GM12878 (cell line): Measurements from ENCODE around the gene NPAS2. TPM values are rescaled to one million over a fixed set of nuclear protein-coding genes. Genes with fewer than 3 reads are reported as not detected.

Source experiments
- ATAC-seq: fragments of 200-7000 bp; cut with Tn5 transposase; 3 replicates; pipeline ENCODE4 v1.9.1; 2020; ENCODE audit warnings: mild to moderate bottlenecking, moderate library complexity
- BruUV-seq: library from RNA; stranded (reverse); fragments of 400-500 nt; replicated peaks from 2 replicates; lab custom pipeline; 2021; lab: Mats Ljungman, UMichigan
- CTCF ChIA-PET: fragments of 300-600 bp; sonication (Branson Sonifier 250); formaldehyde crosslinking; extraction: SDS; loops from one replicate; lab custom pipeline; 2021; ENCODE audit warnings: inconsistent platforms; lab: Yijun Ruan, JAX
- POLR2A ChIA-PET: fragments of 350-600 bp; formaldehyde crosslinking; extraction: SDS; loops from one replicate; lab custom pipeline; 2021; ENCODE audit warnings: inconsistent platforms; lab: Charles Lee
- RAD21 ChIA-PET: fragments of 300-600 bp; sonication (Branson Sonifier 250); formaldehyde crosslinking; loops from one replicate; lab custom pipeline; 2023; ENCODE audit warnings: antibody characterized with exemption; ENCODE audit not compliant: unreplicated experiment; lab: Charles Lee
- SMC1A ChIA-PET: fragments of 300-600 bp; sonication (Branson Sonifier 250); formaldehyde crosslinking; loops from one replicate; lab custom pipeline; 2023; ENCODE audit not compliant: unreplicated experiment, uncharacterized antibody; lab: Charles Lee
- DNase-seq: peaks from one replicate; pipeline ENCODE4 v3.0.0-alpha.2; 2011; ENCODE audit warnings: low read depth, low spot score
- FAIRE-seq: peaks from 3 replicates; lab custom pipeline; 2011; peaks lifted over from hg19 to GRCh38; lab: Jason Lieb, UNC
- H2AFZ ChIP-seq: 2 replicates; pipeline ENCODE4 v1.6.0; 2011; ENCODE audit warnings: low read depth, low read length, control low read depth; ENCODE audit not compliant: control insufficient read depth
- H3K27ac ChIP-seq: 2 replicates; pipeline ENCODE4 v1.5.1; 2011; ENCODE audit warnings: control low read depth; ENCODE audit not compliant: control insufficient read depth, insufficient read depth
- H3K27me3 ChIP-seq, 2 experiments: replicated peaks in 1 of 2; 2 replicates each; pipeline versions ENCODE4 v1.6.0 to v1.6.1; 2011; ENCODE audit warnings: low read length in 1 of 2; ENCODE audit not compliant: control insufficient read depth in 2 of 2, insufficient read depth in 2 of 2
- H3K36me3 ChIP-seq, 2 experiments: 2 replicates each; pipeline ENCODE4 v1.5.1; 2011; ENCODE audit warnings: low read length in 1 of 2; ENCODE audit not compliant: control insufficient read depth in 2 of 2, insufficient read depth in 2 of 2
- H3K4me1 ChIP-seq: 2 replicates; pipeline ENCODE4 v1.6.1; 2011; ENCODE audit warnings: mild to moderate bottlenecking, low read length, moderate library complexity, mixed read lengths; ENCODE audit not compliant: control insufficient read depth, insufficient read depth
- H3K4me2 ChIP-seq: 2 replicates; pipeline ENCODE4 v1.6.0; 2011; ENCODE audit warnings: control low read depth; ENCODE audit not compliant: control insufficient read depth, insufficient read depth
- H3K4me3 ChIP-seq: fragments of 200-600 bp; sonication (generic); 2 replicates; pipeline ENCODE4 v1.5.1; 2016
- H3K79me2 ChIP-seq: 2 replicates; pipeline ENCODE4 v1.6.0; 2011; ENCODE audit warnings: low read length; ENCODE audit not compliant: control insufficient read depth, insufficient read depth
- H3K9ac ChIP-seq: 2 replicates; pipeline ENCODE4 v1.8.0; 2011; ENCODE audit warnings: low read length, control low read depth, mixed read lengths; ENCODE audit not compliant: control insufficient read depth, insufficient read depth
- H3K9me3 ChIP-seq: replicated peaks from 3 replicates; pipeline ENCODE4 v1.5.1; 2011; ENCODE audit warnings: mild to moderate bottlenecking, low read length; ENCODE audit not compliant: control insufficient read depth, insufficient read depth
- H4K20me1 ChIP-seq: 2 replicates; pipeline ENCODE4 v1.6.0; 2011; ENCODE audit not compliant: control insufficient read depth, insufficient read depth
- CBFB ChIP-seq: IDR thresholded peaks from 2 replicates; pipeline ENCODE4 v1.6.1; 2016; ENCODE audit warnings: antibody characterized with exemption, low read depth
- CBX5 ChIP-seq: sonication (generic); IDR thresholded peaks from 2 replicates; pipeline ENCODE4 v1.6.1; 2016; ENCODE audit warnings: low read depth, moderate library complexity, mild to moderate bottlenecking, inconsistent platforms
- CEBPB ChIP-seq, 2 experiments: fragments of 150-350 bp in 1 of 2; IDR thresholded peaks; 2 replicates each; pipeline ENCODE4 v1.6.1; 2012 to 2014; ENCODE audit warnings: low read depth in 2 of 2, low read length in 2 of 2, borderline replicate concordance in 1 of 2, inconsistent platforms in 1 of 2
- CHD1 ChIP-seq: IDR thresholded peaks from 2 replicates; pipeline ENCODE4 v1.6.1; 2012; ENCODE audit warnings: low read depth, low read length, improper control_type of control experiment
- FOS ChIP-seq: IDR thresholded peaks from 3 replicates; pipeline ENCODE4 v1.6.1; 2011; ENCODE audit warnings: borderline replicate concordance; ENCODE audit not compliant: insufficient read length; ENCODE audit errors: extremely low read depth
- MEF2B ChIP-seq: fragments of 450-650 bp; IDR thresholded peaks from 2 replicates; pipeline ENCODE4 v1.6.1; 2018; ENCODE audit warnings: mild to moderate bottlenecking, moderate library complexity; ENCODE audit not compliant: partially characterized antibody, poor library complexity, severe bottlenecking
- SIX5 ChIP-seq: IDR thresholded peaks from 2 replicates; pipeline ENCODE4 v1.6.1; 2011; ENCODE audit warnings: mild to moderate bottlenecking, low read depth, low read length, moderate library complexity; ENCODE audit not compliant: severe bottlenecking
- SRF ChIP-seq, 2 experiments: IDR thresholded peaks; 2 replicates each; pipeline ENCODE4 v1.6.1; 2011; ENCODE audit warnings: low read depth in 2 of 2, low read length in 2 of 2, mild to moderate bottlenecking in 1 of 2, moderate library complexity in 1 of 2
- SUZ12 ChIP-seq: fragments of 200-600 bp; sonication (generic); IDR thresholded peaks from one replicate; pipeline ENCODE4 v1.6.1; 2018; ENCODE audit warnings: antibody characterized with exemption, mild to moderate bottlenecking; ENCODE audit not compliant: unreplicated experiment
- TAF1 ChIP-seq: IDR thresholded peaks from 2 replicates; pipeline ENCODE4 v1.6.1; 2011; ENCODE audit warnings: mild to moderate bottlenecking, low read depth, low read length, borderline replicate concordance
- TCF3 ChIP-seq: IDR thresholded peaks from 2 replicates; pipeline ENCODE4 v1.6.1; 2012; ENCODE audit warnings: low read depth, mild to moderate bottlenecking, low read length, borderline replicate concordance; ENCODE audit not compliant: insufficient read depth
- TCF7 ChIP-seq: IDR thresholded peaks from 2 replicates; pipeline ENCODE4 v1.6.1; 2014; ENCODE audit warnings: antibody characterized with exemption, borderline replicate concordance
- ZNF384 ChIP-seq: IDR thresholded peaks from 2 replicates; pipeline ENCODE4 v1.6.1; 2012; ENCODE audit warnings: low read depth, mild to moderate bottlenecking, low read length, improper control_type of control experiment, borderline replicate concordance
- WGBS: methylation state at CpG from one replicate; pipeline ENCODE4 v1.1.6; 2016; ENCODE audit warnings: low lambda C conversion rate; ENCODE audit not compliant: insufficient replicate concordance, insufficient coverage; ENCODE audit errors: missing lambda C conversion rate; 5-methylcytosine and 5-hydroxymethylcytosine counted together
- in situ Hi-C: fragments of 300-500 bp; cut with MboI; formaldehyde crosslinking; loops from 9 replicates; pipeline ENCODE4 v1.14.3; 2018; ENCODE audit warnings: mixed read lengths
- intact Hi-C: fragments of 100-400 bp; cut with micrococcal nuclease; formaldehyde crosslinking; loops from one replicate; pipeline ENCODE4 v1.14.2; 2022; ENCODE audit not compliant: unreplicated experiment
- polyA plus RNA-seq, 11 experiments: library from polyadenylated mRNA; depleted of rRNA in 4 of 11; unstranded in 6 of 11; stranded (reverse) in 5 of 11; fragments of >200 nt; fragmentation: Nextera tagmentation in 4 of 11; fragmentation: Illumina TruSeq in 1 of 11; extraction: Ambion mirVana in 4 of 11; extraction: Trizol in 1 of 11; gene quantifications; 1 replicate in 1 of 11; 2 replicates in 10 of 11; pipeline versions ENCODE4 v1.2.1 to v1.2.3, GENCODE V29; 2011 to 2016; ENCODE audit warnings: inconsistent platforms in 2 of 11, missing spikeins in 2 of 11, low read depth in 1 of 11
- total RNA-seq, 4 experiments: library from RNA; depleted of rRNA in 3 of 4; stranded (reverse); fragments of >200 nt in 3 of 4; fragmentation: Illumina TruSeq in 1 of 4; extraction: Trizol in 1 of 4; gene quantifications; 2 replicates each; pipeline versions ENCODE4 v1.2.1 to v1.2.3, GENCODE V29; 2013 to 2021
- TF ChIP-seq, protein P1 (sequence below): IDR thresholded peaks from 2 replicates; pipeline ENCODE4 v1.6.1; 2012; ENCODE audit warnings: mild to moderate bottlenecking, low read depth, low read length
- TF ChIP-seq, protein P2 (sequence below): fragments of 450-650 bp; formaldehyde crosslinking; IDR thresholded peaks from 2 replicates; pipeline ENCODE4 v1.4.0; 2022; ENCODE audit warnings: mild to moderate bottlenecking, moderate library complexity

NPAS2 gene
- total and polyA plus RNA-seq, 10 of the 15 experiments (the other 5 are each of a cell fraction or from before 2014, with no cell fraction given) = 0.08 TPM; not detected in 9

DNA sequence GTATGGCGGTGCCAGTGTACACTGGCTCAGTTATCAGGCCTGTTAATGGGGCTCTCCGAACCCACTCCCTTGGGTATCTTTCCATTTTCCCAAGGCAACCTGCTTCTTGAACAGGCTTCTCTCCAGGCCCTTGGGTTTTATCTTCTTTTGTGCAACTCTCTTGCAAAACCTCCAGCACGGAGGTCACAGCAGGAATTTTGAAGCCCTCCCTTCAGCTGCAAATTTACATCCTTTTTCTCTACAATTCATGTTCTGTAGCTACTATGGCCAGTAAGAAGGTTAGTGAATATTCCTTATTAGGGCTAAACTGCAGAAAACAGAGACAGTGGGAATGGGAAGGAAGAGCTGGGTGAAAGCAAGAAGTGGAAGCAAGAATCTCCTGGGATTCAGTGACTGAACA is 10.4 kb upstream of the NPAS2 start (continued):
- TF ChIP-seq, protein P1, sequence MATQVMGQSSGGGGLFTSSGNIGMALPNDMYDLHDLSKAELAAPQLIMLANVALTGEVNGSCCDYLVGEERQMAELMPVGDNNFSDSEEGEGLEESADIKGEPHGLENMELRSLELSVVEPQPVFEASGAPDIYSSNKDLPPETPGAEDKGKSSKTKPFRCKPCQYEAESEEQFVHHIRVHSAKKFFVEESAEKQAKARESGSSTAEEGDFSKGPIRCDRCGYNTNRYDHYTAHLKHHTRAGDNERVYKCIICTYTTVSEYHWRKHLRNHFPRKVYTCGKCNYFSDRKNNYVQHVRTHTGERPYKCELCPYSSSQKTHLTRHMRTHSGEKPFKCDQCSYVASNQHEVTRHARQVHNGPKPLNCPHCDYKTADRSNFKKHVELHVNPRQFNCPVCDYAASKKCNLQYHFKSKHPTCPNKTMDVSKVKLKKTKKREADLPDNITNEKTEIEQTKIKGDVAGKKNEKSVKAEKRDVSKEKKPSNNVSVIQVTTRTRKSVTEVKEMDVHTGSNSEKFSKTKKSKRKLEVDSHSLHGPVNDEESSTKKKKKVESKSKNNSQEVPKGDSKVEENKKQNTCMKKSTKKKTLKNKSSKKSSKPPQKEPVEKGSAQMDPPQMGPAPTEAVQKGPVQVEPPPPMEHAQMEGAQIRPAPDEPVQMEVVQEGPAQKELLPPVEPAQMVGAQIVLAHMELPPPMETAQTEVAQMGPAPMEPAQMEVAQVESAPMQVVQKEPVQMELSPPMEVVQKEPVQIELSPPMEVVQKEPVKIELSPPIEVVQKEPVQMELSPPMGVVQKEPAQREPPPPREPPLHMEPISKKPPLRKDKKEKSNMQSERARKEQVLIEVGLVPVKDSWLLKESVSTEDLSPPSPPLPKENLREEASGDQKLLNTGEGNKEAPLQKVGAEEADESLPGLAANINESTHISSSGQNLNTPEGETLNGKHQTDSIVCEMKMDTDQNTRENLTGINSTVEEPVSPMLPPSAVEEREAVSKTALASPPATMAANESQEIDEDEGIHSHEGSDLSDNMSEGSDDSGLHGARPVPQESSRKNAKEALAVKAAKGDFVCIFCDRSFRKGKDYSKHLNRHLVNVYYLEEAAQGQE = no peak
- TF ChIP-seq CBX5 (no peak), SUZ12 (no peak)
- TF ChIP-seq, all 136 proteins: peak for 0

DNA sequence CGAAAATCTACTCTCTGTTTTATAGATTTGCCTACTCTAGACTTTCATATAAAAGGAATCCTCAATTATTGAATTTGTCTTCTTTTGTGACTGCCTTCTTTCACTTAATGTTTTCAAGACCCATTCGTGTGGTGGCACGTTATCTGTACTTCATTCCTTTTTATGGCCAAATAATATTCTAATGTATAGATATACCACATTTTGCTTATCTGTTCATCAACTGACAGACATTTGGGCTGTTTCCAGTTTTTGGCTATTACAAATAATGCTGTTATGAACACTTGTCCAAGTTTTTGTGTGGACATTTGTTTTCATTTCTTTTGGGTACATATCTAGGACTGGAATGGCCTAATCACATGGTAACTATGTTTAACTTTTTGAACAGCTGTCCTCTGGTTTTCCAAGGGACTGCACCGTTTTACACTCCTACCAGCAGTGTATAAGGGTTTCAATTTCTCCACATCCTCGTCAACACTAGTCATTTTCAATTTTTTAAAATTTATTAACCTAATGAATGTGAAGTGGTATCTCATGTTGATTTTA is 9.3 kb upstream of the NPAS2 start:
- Histone ChIP-seq H2AFZ (no peak overlapping the region), H4K20me1 (no peaks in the 10 kb centered on the region), H3K27me3 (peaks cover 0 to 2% of the 10 kb centered on the region in 2 experiments; a peak in 3 of 4 replicates), H3K4me1 (no peaks in the 10 kb centered on the region), H3K4me3 (no peak overlapping the region), H3K4me2 (no peak overlapping the region), H3K9ac (no peak overlapping the region), H3K36me3 (no peaks in the 10 kb centered on the region), H3K27ac (no peak overlapping the region), H3K79me2 (no peaks in the 10 kb centered on the region), H3K9me3 (no peaks in the 10 kb centered on the region)
- CTCF ChIA-PET = no interaction called here
- WGBS = 16% methylated on average over 5 of the region's 5 CpGs
- TF ChIP-seq TCF3 = no peak
- no peak for TF ChIP-seq CBFB
- no peak for TF ChIP-seq CEBPB (IDR thresholded peaks at IDR 0.05; ENCODE audit: borderline replicate concordance in 1 of 2, low read depth in 2 of 2, low read length in 2 of 2)
- TF ChIP-seq, protein P2, sequence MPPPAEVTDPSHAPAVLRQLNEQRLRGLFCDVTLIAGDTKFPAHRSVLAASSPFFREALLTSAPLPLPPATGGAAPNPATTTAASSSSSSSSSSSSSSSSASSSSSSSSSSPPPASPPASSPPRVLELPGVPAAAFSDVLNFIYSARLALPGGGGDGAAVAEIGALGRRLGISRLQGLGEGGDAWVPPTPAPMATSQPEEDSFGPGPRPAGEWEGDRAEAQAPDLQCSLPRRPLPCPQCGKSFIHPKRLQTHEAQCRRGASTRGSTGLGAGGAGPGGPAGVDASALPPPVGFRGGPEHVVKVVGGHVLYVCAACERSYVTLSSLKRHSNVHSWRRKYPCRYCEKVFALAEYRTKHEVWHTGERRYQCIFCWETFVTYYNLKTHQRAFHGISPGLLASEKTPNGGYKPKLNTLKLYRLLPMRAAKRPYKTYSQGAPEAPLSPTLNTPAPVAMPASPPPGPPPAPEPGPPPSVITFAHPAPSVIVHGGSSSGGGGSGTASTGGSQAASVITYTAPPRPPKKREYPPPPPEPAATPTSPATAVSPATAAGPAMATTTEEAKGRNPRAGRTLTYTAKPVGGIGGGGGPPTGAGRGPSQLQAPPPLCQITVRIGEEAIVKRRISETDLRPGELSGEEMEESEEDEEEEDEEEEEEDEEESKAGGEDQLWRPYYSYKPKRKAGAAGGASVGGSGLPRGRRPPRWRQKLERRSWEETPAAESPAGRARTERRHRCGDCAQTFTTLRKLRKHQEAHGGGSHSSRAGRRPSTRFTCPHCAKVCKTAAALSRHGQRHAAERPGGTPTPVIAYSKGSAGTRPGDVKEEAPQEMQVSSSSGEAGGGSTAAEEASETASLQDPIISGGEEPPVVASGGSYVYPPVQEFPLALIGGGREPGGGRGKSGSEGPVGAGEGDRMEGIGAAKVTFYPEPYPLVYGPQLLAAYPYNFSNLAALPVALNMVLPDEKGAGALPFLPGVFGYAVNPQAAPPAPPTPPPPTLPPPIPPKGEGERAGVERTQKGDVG = no peak
- TF ChIP-seq CHD1 = no peak
- TF ChIP-seq TAF1 = no peak
- TF ChIP-seq TCF7 = no peak
- no peak for TF ChIP-seq SIX5
- no peak for TF ChIP-seq MEF2B
- no peak for TF ChIP-seq FOS
- TF ChIP-seq SRF (IDR thresholded peaks at IDR 0.05; ENCODE audit: low read depth in 2 of 2, low read length in 2 of 2) = no peak
- TF ChIP-seq ZNF384 = no peak
- DNase-seq (no peak), FAIRE-seq (no peak), ATAC-seq (no peak)
- RAD21 ChIA-PET = no interaction called here
- no TSS peak for BruUV-seq
- intact Hi-C loops (no loop called here), in situ Hi-C loops (no loop called here)
- POLR2A ChIA-PET = no interaction called here
- SMC1A ChIA-PET = no interaction called here
